HepG2 (cell line): ENCODE measurements around the gene SPAG7. TPM values are rescaled to one million over a fixed set of nuclear protein-coding genes. Genes with fewer than 3 reads are reported as not detected.
A peak's percentile ranks its signal among the peaks of the same experiment; 100 is the strongest.

Experiments
- ATF7-NPFF ChIP-seq: sonication (generic); formaldehyde crosslinking; IDR thresholded peaks from 2 replicates; pipeline ENCODE4 v1.8.1; 2023; ENCODE audit warnings: mild to moderate bottlenecking, low read depth, missing genetic modification reagents, moderate library complexity
- CBX2 ChIP-seq, 2 experiments: fragments of 200-600 bp in 1 of 2; sonication (generic); formaldehyde crosslinking in 1 of 2; IDR thresholded peaks; 2 replicates each; pipeline versions ENCODE4 v1.7.0 to v1.8.1; 2018 to 2022; ENCODE audit warnings: low read depth in 2 of 2, low read length in 1 of 2, mild to moderate bottlenecking in 1 of 2, missing genetic modification reagents in 1 of 2
- CEBPG ChIP-seq: IDR thresholded peaks from 2 replicates; pipeline ENCODE4 v1.6.1; 2016
- CSRNP1 ChIP-seq: sonication (generic); formaldehyde crosslinking; IDR thresholded peaks from 2 replicates; pipeline ENCODE4 v1.8.1; 2023; ENCODE audit warnings: mild to moderate bottlenecking, missing genetic modification reagents
- E2F5 ChIP-seq: sonication (generic); formaldehyde crosslinking; conservative IDR thresholded peaks from 2 replicates; pipeline ENCODE4 v1.4.0; 2020; ENCODE audit warnings: missing genetic modification reagents
- GATAD1 ChIP-seq: IDR thresholded peaks from 2 replicates; pipeline ENCODE4 v1.6.1; 2016; ENCODE audit warnings: missing genetic modification reagents, missing compliant biosample characterization
- KDM3A ChIP-seq: IDR thresholded peaks from 2 replicates; pipeline ENCODE4 v1.6.1; 2018; ENCODE audit warnings: low read depth, missing compliant biosample characterization
- MAF1 ChIP-seq: sonication (generic); formaldehyde crosslinking; IDR thresholded peaks from 2 replicates; pipeline ENCODE4 v1.5.0; 2020; ENCODE audit warnings: missing genetic modification reagents, borderline replicate concordance
- MAFG ChIP-seq: sonication (generic); formaldehyde crosslinking; IDR thresholded peaks from 2 replicates; pipeline ENCODE4 v1.5.1; 2020; ENCODE audit warnings: mild to moderate bottlenecking, missing genetic modification reagents
- MTF1 ChIP-seq: sonication (generic); formaldehyde crosslinking; IDR thresholded peaks from 2 replicates; pipeline ENCODE4 v1.5.0; 2020; ENCODE audit warnings: missing genetic modification reagents
- MZF1 ChIP-seq: sonication (generic); formaldehyde crosslinking; IDR thresholded peaks from 2 replicates; pipeline ENCODE4 v1.8.1; 2023; ENCODE audit warnings: mild to moderate bottlenecking, missing genetic modification reagents, borderline replicate concordance
- NFYC ChIP-seq: IDR thresholded peaks from 2 replicates; pipeline ENCODE4 v1.6.1; 2016; ENCODE audit warnings: missing genetic modification reagents, missing compliant biosample characterization
- RBFOX2 ChIP-seq: fragments of 200-400 bp; formaldehyde crosslinking; IDR thresholded peaks from 2 replicates; pipeline ENCODE4 v1.6.1; 2017; ENCODE audit warnings: low read depth, mild to moderate bottlenecking, low read length
- RFX1 ChIP-seq: fragments of 450-650 bp; IDR thresholded peaks from 2 replicates; pipeline ENCODE4 v1.6.1; 2017
- RFXAP ChIP-seq: sonication (generic); formaldehyde crosslinking; IDR thresholded peaks from 2 replicates; pipeline ENCODE4 v1.4.0; 2020; ENCODE audit warnings: missing genetic modification reagents, borderline replicate concordance
- SKIL ChIP-seq: sonication (generic); formaldehyde crosslinking; IDR thresholded peaks from 2 replicates; pipeline ENCODE4 v1.8.0; 2022; ENCODE audit warnings: missing genetic modification reagents, mild to moderate bottlenecking, moderate library complexity, borderline replicate concordance
- TAF1 ChIP-seq: sonication (generic); formaldehyde crosslinking; IDR thresholded peaks from 2 replicates; pipeline ENCODE4 v1.4.0; 2020; ENCODE audit warnings: missing genetic modification reagents
- ZNF10 ChIP-seq: sonication (generic); formaldehyde crosslinking; IDR thresholded peaks from 2 replicates; pipeline ENCODE4 v1.4.0; 2020; ENCODE audit warnings: mild to moderate bottlenecking, low read depth, missing genetic modification reagents, borderline replicate concordance
- ZNF207 ChIP-seq: fragments of 450-650 bp; IDR thresholded peaks from 2 replicates; pipeline ENCODE4 v1.6.1; 2016; ENCODE audit warnings: antibody characterized with exemption, borderline replicate concordance
- ZNF263 ChIP-seq: sonication (generic); formaldehyde crosslinking; IDR thresholded peaks from 2 replicates; pipeline ENCODE4 v1.4.0; 2020; ENCODE audit warnings: missing genetic modification reagents
- ZNF3 ChIP-seq: IDR thresholded peaks from 2 replicates; pipeline ENCODE4 v1.7.0; 2017; ENCODE audit warnings: inconsistent platforms
- ZNF431 ChIP-seq: sonication (generic); formaldehyde crosslinking; IDR thresholded peaks from 2 replicates; pipeline ENCODE4 v1.9.0; 2022; ENCODE audit warnings: missing genetic modification reagents, low read depth, mild to moderate bottlenecking, borderline replicate concordance
- ZNF549 ChIP-seq: sonication (generic); formaldehyde crosslinking; IDR thresholded peaks from 2 replicates; pipeline ENCODE4 v1.5.0; 2020; ENCODE audit warnings: missing genetic modification reagents
- ZNF740 ChIP-seq: sonication (generic); formaldehyde crosslinking; IDR thresholded peaks from 2 replicates; pipeline ENCODE4 v1.4.0; 2020; ENCODE audit warnings: missing genetic modification reagents
- ZNF747 ChIP-seq: sonication (generic); formaldehyde crosslinking; IDR thresholded peaks from 2 replicates; pipeline ENCODE4 v1.8.1; 2023; ENCODE audit warnings: missing genetic modification reagents, mild to moderate bottlenecking, borderline replicate concordance
- ZNF776 ChIP-seq: sonication (generic); formaldehyde crosslinking; IDR thresholded peaks from 2 replicates; pipeline ENCODE4 v1.4.0; 2020; ENCODE audit warnings: mild to moderate bottlenecking, missing genetic modification reagents
- polyA plus RNA-seq, 8 experiments: library from polyadenylated mRNA; depleted of rRNA in 3 of 8; stranded (reverse) in 7 of 8; unstranded in 1 of 8; fragments of >200 nt; fragmentation: Illumina TruSeq in 4 of 8; extraction: Trizol in 4 of 8; gene quantifications; 2 replicates each; pipeline versions ENCODE4 v1.2.1 to v1.2.3, GENCODE V29; 2011 to 2016; ENCODE audit warnings: low read depth in 4 of 8, missing spikeins in 1 of 8, mixed read lengths in 1 of 8; ENCODE audit not compliant: insufficient read depth in 1 of 8
- total RNA-seq, 5 experiments: library from RNA; depleted of rRNA; stranded (reverse); fragments of >200 nt; fragmentation: Illumina TruSeq; extraction: Trizol; gene quantifications; 2 replicates each; pipeline ENCODE4 v1.2.3, GENCODE V29; 2016; ENCODE audit warnings: low read depth in 1 of 5

Gene SPAG7
- total and polyA plus RNA-seq, 2 of the 13 experiments (the other 11 are each of a cell fraction or from before 2014, with no cell fraction given) = 51.0 to 59.0 TPM

GRCh38 chr17:4967539-4968485 is at the start of gene SPAG7 (continued):
- TF ChIP-seq E2F5 (CRISPR knock-in tag) (no peak), CEBPG (CRISPR knock-in tag) (no peak), RFX1 (no peak), ZNF549 (CRISPR knock-in tag) (no peak), ZNF776 (CRISPR knock-in tag) (no peak), CBX2 (IDR thresholded peaks at IDR 0.05; ENCODE audit: low read depth, low read length) (no peak), CBX2 (CRISPR knock-in tag; IDR thresholded peaks at IDR 0.05; ENCODE audit: low read depth) (no peak), KDM3A (0 out of 2 replicates have a peak, but pooled peaks have one; percentile 35), ZNF10 (no peak), SKIL (CRISPR knock-in tag) (0 out of 2 replicates have a peak, but pooled peaks have one; percentile 57), MTF1 (CRISPR knock-in tag) (no peak), ZNF207 (no peak), MAF1 (peak; percentile 86; the same call in 1 of the 2 replicates), RBFOX2 (peak; percentile 94), MZF1 (CRISPR knock-in tag) (no peak), ZNF740 (no peak), ZNF747 (CRISPR knock-in tag) (no peak; the same call in 1 of the 2 replicates), CSRNP1 (peak; percentile 71; the same call in 1 of the 2 replicates), MAFG (no peak), ZNF3 (no peak), TAF1 (CRISPR knock-in tag) (peak; percentile 92), ATF7-NPFF (CRISPR knock-in tag) (0 out of 2 replicates have a peak, but pooled peaks have one; percentile 4), ZNF431 (CRISPR knock-in tag) (no peak), ZNF263 (CRISPR knock-in tag) (no peak), NFYC (CRISPR knock-in tag) (peak; percentile 6; the same call in 1 of the 2 replicates), RFXAP (CRISPR knock-in tag) (no peak), GATAD1 (CRISPR knock-in tag) (peak; percentile 78)
